HTERT RPE-1 (cell line): ENCODE data around the gene C11orf21.

ENCODE experiments used
- in situ Hi-C: fragments of 300-500 bp; cut with MboI; formaldehyde crosslinking; loops from 4 replicates; pipeline ENCODE4 v1.14.3; 2020; ENCODE audit warnings: low sequenced_read_pairs

The C11orf21 gene

DNA sequence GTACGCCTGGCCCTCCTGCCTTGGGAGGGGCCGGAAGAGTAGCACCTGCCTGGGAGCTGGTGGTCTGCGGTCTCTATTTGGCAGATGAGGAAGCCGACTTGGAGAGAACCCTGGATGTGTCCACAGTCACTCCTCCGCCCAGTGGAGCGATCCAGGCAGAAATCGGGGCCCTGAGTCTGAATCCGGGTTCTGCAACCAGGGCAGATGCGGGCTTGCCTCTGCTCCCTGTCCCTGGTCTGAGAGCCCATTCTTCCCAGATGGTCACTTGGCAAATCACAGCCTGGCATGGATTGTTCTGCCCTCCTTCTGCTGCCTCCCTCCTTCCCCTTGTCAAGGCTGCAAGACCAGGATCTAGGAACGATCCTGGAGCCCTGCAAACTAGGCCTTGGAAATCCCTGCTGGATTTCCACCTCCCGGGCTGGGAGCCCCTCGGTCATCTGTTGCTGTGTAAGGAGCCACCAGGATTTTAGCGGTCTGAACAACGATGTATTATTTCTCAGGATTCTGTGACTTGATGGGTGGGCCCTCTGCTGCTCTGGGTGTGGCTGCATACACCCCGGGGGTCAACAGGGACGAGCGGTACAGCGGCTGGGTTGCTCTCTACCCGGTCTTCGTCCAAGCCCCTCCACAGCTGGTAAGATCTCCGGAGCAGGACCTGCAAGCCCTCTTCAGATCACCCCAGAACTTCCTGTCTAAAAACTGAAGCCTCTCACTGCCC, 29.3 kb downstream of the C11orf21 start:
- in situ Hi-C loops: no loop called here

GRCh38 chr11:2271327-2272227, 30.1 kb downstream of the C11orf21 start:
- in situ Hi-C loops: no loop called here

DNA sequence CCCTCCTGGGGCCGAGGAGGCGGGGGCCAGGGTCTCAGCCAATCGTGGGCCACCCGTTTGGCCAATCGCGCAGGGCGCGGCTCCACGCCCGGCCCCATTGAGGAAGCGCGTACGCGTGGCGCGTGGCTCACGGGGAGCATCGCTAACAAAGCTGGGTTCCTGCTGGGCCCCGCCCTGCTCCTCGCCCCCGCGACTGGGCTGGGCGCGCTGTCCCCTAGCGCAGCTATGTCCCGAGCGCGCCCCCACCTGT, 30.7 kb downstream of the C11orf21 start:
- in situ Hi-C loops: no loop called here

DNA sequence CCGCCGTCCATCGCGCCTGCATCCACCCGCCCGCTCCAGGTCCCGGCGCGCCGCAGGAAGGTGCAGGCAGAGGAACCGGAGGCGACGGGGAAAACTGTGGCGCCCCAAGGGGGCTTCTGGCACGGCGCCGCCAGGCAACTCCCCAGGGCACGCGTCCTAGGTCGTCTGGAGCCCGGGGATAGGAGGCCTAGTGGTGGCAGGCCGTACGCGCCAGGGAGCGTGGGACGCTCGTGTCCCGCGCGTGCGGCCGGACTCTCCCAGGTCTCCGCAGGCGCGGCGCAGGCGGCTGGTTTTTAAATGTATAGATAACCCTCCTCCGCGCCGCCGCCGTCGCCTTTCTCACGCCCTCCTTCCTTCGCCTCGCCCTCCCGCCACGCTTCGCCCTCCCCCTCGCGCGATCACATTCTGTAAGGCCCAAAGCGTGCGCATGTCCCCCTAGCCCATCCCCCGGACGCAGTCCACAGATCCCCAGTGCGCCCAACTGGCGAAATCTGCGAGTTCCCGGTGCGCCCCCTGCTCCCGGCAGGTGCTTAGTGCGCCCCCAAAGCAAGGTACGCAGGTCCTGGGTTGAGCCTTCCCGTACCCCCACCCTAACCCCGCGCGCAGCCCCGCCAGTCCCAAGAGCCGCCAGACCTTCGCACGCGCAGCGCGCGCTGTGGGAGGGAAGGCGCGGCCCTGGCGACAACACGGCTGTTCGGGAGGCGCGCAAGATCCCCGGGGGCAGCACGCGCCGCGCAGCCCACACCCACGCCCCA, 31.2 kb downstream of the C11orf21 start, which contains the start of gene ASCL2:
ASCL2 (minus strand) TSS at position 267 of the 755 bp plus-strand sequence; CDS start at position 11, 256 bp downstream.
- in situ Hi-C loops: no loop called here

GRCh38 chr11:2269601-2270321, 32.0 kb downstream of the C11orf21 start:
- in situ Hi-C loops: no loop called here

DNA sequence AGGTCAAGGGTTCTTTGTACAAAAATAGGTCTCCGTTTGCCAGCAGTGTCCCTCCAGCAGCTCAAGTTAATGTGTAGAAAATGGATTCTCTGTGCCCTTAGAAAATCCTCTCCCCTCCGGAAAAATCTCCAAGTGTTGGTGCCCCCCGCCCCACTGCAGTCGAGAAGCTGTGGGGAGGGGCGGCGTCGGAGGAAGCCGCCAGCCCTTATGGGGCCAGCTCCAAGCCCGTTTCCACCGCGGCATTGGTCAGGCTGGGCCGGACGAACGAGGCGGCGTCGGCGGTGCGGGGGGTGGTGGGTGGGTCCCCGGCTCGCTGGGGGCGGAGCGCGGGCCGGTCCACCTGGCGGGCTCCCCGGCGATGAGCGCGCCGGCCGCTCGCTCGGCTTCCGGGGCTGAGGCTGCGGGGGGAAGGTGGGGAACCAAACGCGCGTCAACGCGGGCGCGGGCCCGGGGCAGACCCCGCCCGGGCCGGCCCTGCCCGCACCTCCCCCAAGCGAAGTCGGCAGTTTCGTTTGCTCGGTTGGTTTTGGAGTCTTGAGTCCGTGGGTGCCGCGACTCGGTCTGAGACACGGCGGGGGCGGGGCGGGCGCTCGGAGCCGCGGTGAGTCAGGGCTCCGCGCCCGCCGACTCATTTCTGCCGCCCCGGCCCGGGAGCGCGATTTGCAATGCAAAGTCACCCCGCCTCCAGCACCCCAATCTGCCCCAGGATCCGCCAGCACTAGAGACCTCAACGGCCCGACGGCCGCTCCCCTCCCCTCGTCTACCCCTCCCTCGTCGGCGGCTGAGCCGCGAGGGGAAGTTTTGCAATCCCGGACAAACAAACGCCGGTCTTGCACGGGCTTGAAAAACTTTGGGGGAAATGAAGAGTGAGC, 32.8 kb downstream of the C11orf21 start:
- in situ Hi-C loops: no loop called here

GRCh38 chr11:2267851-2268728, 33.6 kb downstream of the C11orf21 start:
- in situ Hi-C loops: no loop called here

- in situ Hi-C loops: no loop called here
These were observed 34.3 kb downstream of the C11orf21 start for GRCh38 chr11:2267306-2267850.

GRCh38 chr11:2266586-2267305, 35.0 kb downstream of the C11orf21 start:
- in situ Hi-C loops: no loop called here

- in situ Hi-C loops: no loop called here
These were observed 35.7 kb downstream of the C11orf21 start for GRCh38 chr11:2265854-2266585.

DNA sequence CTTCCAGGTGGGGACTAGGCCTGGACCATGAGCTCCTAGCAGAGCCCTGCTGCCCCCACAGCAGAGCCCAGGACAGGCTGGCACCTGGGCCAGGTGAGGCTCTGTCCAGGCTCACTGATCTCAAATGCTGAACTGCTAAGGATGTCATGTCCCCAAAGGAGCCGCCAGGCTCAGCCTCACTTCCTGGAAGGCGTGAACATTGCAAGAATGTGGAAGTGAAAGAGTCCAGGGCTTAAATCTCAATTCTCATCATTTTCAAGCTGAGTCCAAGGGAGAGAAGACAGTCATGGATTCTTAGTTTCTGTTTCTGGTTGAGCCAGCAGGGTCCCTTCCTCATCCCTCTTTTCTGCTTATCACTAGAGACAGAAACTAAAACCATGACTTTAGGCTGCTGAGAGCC, 36.3 kb downstream of the C11orf21 start:
- in situ Hi-C loops: no loop called here

DNA sequence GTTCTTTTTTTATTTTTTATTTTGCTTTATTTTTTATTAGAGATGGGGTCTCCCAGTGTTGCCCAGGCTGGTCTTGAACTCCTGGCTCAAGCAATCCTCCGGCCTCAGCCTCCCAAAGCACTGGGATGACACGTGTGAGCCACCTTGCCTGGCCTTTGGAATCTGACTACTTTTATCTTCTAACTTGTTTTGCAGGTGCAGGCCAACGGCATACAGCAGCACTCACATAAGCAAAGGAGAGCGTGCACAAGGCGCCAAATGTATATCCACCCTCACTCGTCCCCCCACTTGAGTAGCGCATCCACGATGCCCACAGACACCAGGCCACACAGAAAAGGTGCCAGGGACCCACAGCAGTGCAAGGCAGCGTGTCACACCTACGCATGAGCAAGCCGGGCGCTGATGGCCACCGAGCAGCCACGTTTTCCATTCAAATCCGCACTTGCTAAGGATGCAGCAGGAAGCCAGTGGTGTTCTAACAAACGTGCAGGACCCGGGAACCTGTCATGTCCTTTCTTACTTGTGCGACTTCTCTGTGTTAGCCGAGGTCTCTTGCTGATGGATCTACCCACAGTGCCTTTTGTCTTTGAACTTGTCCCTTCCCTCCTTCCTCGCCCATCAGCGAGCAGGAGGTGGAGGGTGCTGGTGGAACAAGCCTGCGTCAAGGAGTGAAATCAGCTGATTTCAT, 37.2 kb downstream of the C11orf21 start:
- in situ Hi-C loops: no loop called here

DNA sequence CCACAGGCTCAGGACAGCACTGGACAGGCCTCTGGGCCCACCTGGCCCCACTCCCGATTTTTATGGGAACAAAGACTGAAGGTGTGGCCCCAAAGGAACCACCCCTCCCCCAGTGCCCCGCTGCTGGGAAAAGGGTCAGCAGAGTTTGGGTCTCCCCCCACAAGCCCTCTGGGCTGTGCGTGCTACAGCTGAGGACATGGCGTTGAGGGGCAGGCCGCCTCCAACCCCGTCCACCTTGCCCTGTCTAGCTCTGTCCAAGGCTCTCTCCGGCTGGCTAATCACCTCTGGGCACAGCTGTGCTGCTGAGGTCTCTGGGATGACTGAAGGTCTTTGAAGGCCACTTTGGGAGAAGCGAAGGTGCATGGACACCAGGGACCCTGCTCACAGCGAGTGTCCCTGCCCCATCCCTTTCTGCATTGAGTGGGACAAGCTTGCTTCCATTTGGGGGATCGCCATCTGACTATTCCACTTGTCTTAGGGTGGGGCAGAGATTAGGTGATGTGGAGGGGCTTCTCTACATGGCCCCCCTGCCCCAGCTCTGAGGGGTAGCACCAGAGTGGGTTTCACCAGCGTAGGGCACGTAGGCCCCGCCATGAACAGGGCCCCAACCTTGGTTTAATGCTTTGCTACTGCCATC, 37.9 kb downstream of the C11orf21 start:
- in situ Hi-C loops: no loop called here

GRCh38 chr11:2263071-2263565, 38.6 kb downstream of the C11orf21 start:
- in situ Hi-C loops: no loop called here

- in situ Hi-C loops: no loop called here
These were observed 39.2 kb downstream of the C11orf21 start for GRCh38 chr11:2262301-2263070.
